GM21737 (cell line): ENCODE measurements around the gene PDILT.
"Not testable (repeated sequence)": the region's sequence is repeated elsewhere in the genome, so short reads cannot be mapped to it uniquely, and the experiment has no call there.

Experiments
- ATAC-seq: cut with Tn5 transposase; IDR thresholded peaks from one replicate; pipeline ENCODE4 v1.9.1; 2021; ENCODE audit warnings: mild to moderate bottlenecking, moderate library complexity; ENCODE audit not compliant: unreplicated experiment

PDILT gene, protein sequence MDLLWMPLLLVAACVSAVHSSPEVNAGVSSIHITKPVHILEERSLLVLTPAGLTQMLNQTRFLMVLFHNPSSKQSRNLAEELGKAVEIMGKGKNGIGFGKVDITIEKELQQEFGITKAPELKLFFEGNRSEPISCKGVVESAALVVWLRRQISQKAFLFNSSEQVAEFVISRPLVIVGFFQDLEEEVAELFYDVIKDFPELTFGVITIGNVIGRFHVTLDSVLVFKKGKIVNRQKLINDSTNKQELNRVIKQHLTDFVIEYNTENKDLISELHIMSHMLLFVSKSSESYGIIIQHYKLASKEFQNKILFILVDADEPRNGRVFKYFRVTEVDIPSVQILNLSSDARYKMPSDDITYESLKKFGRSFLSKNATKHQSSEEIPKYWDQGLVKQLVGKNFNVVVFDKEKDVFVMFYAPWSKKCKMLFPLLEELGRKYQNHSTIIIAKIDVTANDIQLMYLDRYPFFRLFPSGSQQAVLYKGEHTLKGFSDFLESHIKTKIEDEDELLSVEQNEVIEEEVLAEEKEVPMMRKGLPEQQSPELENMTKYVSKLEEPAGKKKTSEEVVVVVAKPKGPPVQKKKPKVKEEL

DNA sequence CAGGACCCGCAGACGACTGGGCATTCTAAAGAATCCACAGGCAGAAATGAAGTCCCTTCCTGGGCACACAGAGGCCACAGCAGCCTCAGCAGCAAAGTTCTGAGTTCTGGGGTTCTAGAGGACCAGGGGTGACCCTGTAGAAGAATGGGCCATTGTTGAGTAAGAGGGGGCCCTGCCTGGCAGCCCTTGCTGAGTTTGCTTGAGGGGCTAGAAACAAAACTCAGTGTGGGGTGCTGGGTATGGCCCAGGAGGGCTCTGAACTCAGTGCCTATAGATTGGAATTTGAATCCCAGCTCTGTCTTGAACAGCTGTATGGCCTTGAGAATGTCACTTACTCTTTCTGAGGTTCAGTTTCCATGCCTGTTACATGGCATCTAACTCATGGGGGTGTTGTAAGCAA lies at the start of gene PDILT:
Gene PDILT (minus strand): TSS at position 101 of the 400 bp plus-strand sequence. CDS start 5,437 bp downstream, outside the sequence.
- no peak for ATAC-seq

DNA sequence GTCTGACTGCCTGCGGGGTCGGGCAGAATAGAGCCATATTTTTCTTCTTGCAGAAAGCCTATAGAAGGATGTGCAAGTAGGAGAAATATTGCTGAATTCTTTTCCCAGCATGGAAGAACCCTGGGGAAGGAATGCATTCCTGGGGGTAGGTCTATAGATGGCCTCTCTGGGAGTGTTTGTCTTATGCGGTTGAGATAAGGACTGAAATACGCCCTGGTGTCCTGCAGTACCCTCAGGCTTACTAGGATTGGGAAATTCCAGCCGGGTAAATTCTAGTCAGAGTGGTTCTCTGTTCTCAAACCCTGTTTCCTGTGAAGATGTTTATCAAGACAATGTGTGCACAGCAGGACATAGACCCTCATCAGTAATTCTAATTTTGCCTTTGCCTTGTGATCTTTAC lies 49.1 kb upstream of the PDILT start:
- not testable (repeated sequence) for ATAC-seq

DNA sequence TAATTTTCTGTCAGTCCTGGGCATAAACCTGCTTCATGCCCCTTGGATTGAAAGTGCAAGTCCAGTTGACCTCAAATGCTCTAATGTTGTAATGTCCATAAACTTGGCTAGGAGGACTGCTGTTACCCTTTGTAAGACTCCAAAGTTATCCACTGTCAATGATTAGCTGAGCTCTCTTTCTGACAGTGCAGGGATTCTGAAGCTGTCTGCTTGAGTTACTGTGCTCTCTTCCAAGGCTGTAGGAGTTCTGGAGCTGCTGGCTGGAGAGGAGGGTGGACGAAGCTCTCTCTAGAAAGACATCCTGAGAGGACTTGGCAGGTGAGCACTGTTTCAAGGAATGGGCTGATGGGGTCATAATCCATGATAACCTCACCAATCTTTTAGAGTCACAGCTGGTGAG lies 46.8 kb upstream of the PDILT start, which contains the start of gene ACSM2A:
Gene ACSM2A (plus strand): TSS at position 158 of the 400 bp plus-strand sequence. CDS start 8,594 bp downstream, outside the sequence.
- not testable (repeated sequence) for ATAC-seq

DNA sequence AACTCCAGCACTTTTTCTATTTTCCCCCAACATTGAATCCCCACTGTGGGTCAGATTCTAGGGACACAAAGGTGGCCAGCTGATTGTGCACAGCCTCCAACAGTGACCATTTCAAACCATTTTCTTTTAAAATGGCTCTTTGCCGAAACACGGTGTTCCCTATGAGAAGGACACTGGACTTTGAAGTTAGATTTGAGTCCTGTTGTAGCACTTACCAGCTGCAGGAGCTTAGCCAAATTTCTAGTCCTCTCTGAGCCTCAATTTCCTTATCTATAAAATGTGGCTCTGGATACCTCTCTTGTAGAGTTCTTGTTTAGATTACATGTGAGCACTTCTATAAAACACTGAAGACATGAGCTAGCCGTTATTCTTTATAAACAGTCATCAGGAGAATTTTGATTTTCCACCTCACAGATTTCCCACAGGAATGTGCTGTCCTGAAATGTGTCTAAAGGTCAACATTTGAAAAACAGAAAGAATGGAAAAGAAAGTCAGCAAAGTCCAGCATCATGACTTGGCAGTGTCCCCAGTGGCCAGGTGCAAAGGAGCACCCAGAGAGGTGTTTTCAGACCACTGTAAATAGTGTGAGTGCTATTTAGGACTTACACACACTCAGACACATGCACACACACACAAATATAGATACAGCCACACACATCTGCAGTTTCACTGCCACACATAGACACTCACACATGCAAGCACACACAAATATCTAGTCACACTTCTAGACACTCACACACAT lies 42.3 kb upstream of the PDILT start:
- not testable (repeated sequence) for ATAC-seq

DNA sequence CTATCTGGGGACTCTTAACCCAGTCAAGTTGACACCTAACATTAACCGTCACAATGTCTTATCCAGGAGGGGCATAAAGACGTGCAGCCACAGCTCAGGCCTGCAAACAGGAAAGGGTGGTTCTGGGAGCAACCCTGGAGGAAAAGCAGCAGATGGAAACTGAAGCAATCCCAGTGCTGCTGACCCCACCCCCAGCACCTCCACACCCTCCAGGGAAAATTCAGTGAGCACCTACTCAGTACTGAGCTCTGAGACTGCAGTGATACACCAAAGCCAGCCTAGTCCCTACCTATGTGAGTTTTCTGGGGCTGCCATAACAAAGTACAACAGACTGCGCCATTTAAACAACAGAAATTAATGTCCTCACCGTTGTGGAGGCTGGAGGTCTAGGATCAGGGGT lies 37.3 kb upstream of the PDILT start:
- not testable (repeated sequence) for ATAC-seq

DNA sequence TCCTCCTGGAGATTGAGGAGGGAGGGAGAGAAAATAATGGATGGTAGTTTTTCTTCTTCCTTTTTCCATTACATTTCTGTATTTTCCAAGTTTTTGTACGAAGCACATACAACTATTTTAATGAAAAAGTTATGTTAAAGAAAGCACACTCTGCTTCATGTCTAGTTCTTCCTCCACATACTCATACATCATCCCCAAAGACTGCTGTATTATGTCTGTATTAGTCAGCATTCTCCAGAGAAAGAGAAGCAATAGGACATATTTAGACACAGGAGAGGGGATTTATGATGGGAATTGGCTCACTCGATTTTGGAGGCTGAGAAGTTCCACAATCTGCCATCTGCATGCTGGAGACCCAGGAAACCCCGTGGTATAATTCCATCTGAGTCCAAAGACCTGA lies 36.7 kb upstream of the PDILT start:
- ATAC-seq, result no peak

DNA sequence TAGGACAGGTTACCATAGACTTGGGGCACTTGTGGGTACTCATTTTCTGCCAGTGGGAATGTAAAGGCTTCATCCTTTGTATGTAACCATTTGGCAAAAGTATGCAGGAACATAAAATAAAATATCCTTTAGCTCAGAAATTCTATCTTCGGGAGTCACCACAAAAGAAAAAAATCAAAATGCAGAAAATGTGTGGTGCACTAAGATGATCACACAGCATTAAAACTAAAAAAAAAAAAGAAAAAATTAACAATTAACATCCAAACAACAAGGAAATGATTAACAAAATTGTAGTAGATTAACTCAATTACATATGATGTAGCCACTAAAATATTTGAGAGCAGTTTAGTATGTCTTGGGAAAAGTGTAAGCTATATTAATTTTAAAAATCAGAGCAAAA lies 36.2 kb upstream of the PDILT start:
- not testable (repeated sequence) for ATAC-seq

DNA sequence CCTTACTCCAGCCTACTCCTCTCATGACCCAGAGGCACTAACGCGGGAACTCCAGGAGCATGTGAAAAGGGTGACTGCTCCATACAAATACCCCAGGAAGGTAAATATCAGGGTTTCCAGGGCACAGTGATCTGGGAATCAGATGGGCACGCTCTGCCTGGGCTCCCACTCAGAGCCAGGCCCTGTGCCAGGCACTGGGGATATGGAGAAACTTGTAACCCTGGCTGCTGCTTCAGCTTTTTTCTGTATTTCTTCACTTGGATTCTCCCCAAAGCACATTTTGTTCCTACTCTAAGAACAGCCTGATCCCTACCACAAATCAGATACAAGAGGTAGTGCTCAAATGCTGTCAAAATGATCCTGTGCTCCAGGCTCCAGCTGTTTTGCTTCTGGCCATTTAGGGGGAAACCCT lies 35.3 kb upstream of the PDILT start:
- not testable (repeated sequence) for ATAC-seq

DNA sequence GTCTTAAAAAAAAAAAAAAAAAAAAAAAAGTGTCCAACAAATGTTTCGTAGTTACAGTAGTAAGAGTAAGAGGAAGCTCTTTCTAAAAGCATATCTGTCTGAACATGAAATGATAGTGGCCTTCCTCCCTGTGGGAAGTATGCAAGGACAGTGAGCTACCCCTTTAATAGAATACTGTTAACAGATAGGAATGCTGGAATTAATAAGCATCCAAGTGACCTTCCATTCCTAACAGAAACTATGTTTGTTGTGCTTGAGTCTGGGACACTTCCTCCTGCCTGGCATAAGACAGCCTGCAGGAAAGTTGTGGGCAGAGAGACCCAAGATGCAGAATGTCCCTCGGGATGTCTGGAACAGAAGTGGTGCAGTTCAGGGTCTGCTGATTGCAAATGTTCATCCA lies 34.4 kb upstream of the PDILT start:
- ATAC-seq, result not testable (repeated sequence)

DNA sequence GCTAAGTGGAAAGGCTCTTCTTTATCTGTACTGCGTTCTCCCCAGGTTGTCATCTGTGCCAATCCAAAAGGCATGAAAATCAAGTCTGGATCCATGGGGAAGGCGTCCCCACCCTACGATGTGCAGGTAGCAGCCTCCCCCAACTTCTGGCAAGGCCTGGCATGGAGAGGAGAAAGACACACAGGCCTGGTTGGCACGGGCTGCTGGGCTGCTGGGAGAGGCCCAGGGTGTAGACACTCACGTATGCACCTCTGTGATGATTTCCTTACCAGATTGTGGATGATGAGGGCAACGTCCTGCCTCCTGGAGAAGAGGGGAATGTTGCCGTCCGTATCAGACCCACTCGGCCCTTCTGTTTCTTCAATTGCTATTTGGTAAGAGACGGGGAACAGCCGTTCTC lies 26.4 kb upstream of the PDILT start:
- ATAC-seq, result no peak

DNA sequence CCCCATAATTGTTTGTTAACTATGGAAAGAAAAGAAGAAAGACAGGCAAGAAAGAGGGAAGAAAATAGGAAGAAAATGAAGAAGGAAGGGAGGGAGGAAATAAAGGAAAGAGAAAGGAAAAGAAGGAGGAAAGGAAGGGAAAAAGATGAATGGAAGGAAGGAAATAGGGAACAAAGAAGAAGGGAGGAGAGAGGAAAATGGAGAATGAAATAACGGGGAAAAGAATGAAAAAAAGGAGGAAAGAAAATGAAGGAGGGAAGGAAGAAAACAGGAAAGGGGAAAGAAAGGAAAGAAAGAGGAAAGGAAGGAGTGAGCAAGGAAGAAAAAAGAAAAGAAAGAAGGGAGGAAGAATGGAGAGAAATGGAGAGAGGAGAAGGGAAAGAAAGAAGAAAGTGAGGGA lies 25.9 kb upstream of the PDILT start:
- not testable (repeated sequence) for ATAC-seq

DNA sequence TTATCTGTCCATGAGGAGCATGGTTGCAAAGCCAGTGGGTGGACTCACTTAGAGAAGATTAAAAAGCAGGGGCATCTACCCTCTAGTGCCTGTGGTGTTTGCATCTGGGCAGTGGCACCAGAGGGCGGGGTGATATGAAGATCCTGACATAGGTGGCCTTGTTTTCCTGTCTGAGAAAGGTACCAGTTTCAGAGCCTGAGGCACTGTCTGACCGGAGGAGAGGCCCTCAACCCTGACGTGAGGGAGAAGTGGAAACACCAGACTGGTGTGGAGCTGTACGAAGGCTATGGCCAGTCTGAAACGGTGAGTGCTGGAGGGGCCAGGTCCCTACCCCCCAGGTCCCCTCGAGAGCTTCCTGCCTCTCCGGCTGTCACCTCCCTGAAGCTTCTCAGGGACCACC lies 25.0 kb upstream of the PDILT start:
- ATAC-seq, result not testable (repeated sequence)

DNA sequence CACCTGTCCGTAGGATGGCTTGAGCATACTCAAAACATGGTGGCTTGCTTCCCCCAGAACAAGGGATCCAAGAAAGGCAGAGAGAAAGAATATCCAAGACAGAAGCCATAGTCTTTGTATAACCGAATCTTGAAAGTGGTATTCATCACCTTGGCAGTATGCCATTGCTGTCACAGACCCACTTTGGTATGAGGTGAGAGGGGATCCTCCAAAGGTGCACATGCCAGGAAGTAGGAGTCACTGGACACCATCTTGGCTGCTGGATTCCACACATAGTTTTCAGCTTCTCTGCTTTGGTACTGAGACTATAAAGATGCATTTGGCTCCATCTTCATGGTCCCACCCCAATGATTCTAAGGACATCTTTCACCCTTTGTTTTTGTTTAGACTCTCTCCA lies 22.9 kb upstream of the PDILT start:
- ATAC-seq, result not testable (repeated sequence)

DNA sequence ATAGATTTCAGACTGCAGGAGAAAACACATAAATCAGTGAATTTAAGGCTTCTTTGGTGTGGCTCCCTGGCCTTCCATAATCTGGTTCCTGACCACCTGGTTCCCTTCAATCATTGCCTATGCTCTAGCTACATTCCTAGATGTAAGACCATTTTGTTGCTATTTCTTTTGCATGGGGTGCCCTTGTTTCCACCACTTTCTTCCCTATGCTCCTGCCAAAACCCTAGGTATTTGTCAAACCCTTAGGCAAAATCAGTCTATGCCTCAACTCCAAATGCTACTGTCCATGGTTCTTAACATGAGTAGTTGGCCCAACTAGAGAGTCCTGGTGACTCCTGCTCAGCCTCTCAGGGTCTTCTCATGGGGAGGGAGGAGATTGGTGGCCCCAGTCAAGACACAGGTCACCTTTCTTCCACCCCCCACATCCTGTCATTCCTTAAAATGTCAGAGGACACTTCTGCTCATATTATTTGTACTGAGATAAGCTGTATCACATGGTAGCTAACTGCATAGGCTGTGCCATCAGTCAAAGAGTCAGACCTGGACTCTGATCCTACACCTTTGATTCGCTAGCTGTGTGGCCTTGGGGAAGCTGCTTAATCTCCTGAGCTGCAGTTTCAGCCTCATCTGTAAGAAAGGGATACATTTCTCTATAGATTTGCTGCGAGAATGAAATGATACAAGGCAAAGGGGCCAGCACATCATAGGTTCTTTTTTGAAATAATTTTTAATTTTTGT lies 19.8 kb upstream of the PDILT start:
- ATAC-seq, result no peak

DNA sequence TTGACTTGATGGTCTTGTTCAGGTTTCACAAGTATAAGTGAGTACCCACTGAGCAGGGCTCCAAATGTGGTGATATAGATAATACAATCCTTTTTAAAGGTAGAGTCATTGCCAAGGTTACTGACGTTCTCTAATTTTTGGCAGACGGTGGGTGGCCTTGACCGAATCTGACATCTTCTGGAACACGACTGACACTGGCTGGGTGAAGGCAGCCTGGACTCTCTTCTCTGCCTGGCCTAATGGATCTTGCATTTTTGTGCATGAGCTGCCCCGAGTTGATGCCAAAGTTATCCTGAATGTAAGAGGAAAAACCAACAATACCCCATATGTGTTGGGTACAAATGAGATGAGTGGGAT lies 19.2 kb upstream of the PDILT start:
- not testable (repeated sequence) for ATAC-seq

DNA sequence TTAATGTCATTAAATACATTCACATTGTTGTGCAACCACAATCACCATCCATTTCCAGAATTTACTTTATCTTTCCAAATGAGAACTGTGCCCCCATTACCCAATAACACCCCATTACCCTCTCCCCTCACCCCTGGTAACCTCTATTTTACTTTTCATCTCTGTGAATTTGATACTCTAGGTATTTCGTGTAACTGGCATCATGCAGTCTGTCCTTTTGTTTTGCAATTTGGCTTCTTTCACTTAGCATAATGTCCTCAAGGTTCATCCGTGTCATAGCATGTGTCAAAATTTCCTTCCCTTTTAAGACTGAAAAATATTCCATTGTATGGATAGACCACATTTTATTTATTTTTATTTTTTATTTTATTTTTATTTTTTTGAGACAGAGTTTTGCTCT lies 17.2 kb upstream of the PDILT start:
- ATAC-seq, result not testable (repeated sequence)

DNA sequence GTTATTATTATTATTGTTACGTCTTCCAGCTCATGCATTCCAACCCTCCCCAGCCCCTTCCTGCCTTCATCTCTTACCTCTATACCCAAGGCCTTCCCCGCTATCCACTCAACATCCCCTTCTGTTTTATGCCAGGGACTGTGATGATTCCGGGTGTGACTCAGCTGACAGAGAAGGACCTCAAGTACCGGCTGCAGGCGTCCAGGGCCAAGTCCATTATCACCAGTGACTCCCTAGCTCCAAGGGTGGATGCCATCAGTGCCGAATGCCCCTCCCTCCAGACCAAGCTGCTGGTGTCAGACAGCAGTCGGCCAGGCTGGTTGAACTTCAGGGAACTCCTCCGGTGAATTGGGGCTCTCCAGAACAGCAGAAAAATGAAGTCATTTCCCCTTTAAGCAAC lies 14.6 kb upstream of the PDILT start:
- not testable (repeated sequence) for ATAC-seq

DNA sequence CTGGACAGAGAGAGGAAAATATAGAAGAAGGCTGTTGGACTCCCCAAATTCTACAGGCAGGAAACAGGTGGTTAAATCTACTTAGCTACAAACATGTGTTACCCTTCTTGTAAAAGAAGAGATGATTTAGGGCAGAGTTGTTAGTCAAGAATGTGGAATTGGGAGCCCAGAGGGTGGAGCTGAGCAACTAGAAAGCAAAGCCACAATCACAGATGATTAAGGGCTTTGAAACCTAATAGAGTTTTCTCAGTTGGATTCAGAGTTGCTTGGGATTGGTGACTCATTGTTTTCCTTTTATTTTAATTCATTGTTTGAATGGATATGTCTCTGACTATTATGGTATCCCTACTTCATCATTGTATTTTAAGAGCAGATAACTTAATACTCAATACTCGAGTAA lies 11.0 kb upstream of the PDILT start:
- ATAC-seq, result no peak

DNA sequence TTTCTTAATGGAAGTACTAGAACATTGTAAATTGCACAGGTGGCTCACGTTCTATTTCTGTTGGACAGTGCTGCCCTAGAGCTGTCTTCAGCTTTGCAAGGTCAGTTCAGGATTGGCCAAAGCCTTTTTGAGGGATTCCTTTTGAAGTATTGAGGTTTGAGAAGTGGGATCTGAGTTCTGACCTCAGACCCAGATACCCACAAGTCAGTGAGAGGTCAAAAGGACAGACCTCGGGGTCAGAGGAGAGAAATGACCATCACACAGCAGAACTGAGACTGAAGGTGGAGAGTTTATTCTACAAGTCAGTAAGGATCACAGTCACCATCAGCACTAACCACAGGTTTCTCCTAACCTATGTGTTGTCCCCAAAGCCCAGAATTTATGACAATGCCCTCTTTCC lies 6.5 kb upstream of the PDILT start:
- ATAC-seq, result no peak

DNA sequence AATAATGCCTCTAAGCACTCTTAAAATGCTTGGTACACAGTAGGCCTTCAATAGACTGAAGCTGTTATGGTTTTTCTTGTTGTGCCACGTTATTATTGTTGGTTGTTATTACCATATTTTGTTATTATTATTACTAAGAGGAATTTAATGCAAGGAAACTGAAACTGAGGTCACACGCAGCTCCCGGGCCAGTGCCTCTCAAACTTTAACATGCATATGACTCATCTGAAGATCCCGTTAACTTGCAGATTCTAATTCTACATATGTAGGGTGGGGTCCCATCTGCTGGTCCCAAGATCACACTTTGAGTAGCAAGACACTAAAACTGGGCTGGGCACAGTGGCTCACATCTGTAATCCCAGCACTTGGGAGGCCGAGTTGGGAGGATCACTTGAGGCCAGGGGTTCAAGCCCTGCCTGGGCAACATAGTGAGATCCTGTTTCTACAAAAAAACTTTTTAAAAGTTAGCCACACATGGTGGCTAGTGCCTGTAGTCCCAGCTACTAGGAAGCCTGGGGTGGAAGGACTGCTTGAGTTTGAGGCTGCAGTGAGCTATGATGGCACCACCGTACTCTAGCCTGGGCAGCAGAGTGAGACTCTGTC lies 5.7 kb upstream of the PDILT start:
- ATAC-seq, result no peak
